Liver (tissue), 9 donors: ENCODE measurements around the gene CCDC179. TPM values are rescaled to one million over a fixed set of nuclear protein-coding genes. Genes with fewer than 3 reads are reported as not detected.

Source experiments
- DNase-seq: peaks from one replicate; pipeline ENCODE4 v3.0.0-alpha.2; 2017; ENCODE audit warnings: low spot score
- H3K27ac ChIP-seq, 2 donors: one replicate each; pipeline ENCODE4 v1.7.0; 2013; ENCODE audit warnings: inconsistent platforms in 2 of 2, low read length in 2 of 2, control low read depth in 1 of 2, low read depth in 1 of 2, mild to moderate bottlenecking in 1 of 2
- H3K27me3 ChIP-seq, 4 donors: one replicate each; pipeline versions ENCODE4 v1.6.1 to v1.7.0; 2013; ENCODE audit warnings: low read length in 3 of 4, inconsistent platforms in 1 of 4, mild to moderate bottlenecking in 1 of 4, moderate library complexity in 1 of 4; ENCODE audit not compliant: control insufficient read depth in 4 of 4, insufficient read depth in 4 of 4
- H3K36me3 ChIP-seq, 4 donors: one replicate each; pipeline versions ENCODE4 v1.6.1 to v1.7.0; 2013; ENCODE audit warnings: low read length in 3 of 4, mild to moderate bottlenecking in 3 of 4, low read depth in 1 of 4, moderate library complexity in 1 of 4; ENCODE audit not compliant: control insufficient read depth in 4 of 4, insufficient read depth in 3 of 4
- H3K4me1 ChIP-seq, 4 donors: one replicate each; pipeline versions ENCODE4 v1.6.1 to v1.7.0; 2013; ENCODE audit warnings: low read length in 3 of 4, mild to moderate bottlenecking in 3 of 4, moderate library complexity in 1 of 4; ENCODE audit not compliant: control insufficient read depth in 4 of 4, insufficient read depth in 4 of 4
- H3K4me3 ChIP-seq, 3 donors: one replicate each; pipeline versions ENCODE4 v1.6.1 to v1.7.0; 2013; ENCODE audit warnings: low read length in 3 of 3, control low read depth in 1 of 3, low read depth in 1 of 3, mild to moderate bottlenecking in 1 of 3
- H3K9ac ChIP-seq, 2 donors: one replicate each; pipeline ENCODE4 v1.7.0; 2013; ENCODE audit warnings: low read length in 2 of 2, mild to moderate bottlenecking in 2 of 2, moderate library complexity in 2 of 2, control low read depth in 1 of 2, low read depth in 1 of 2
- H3K9me3 ChIP-seq, 4 donors: one replicate each; pipeline versions ENCODE4 v1.6.1 to v1.7.0; 2013; ENCODE audit warnings: low read length in 3 of 4; ENCODE audit not compliant: control insufficient read depth in 4 of 4
- ATF3 ChIP-seq: IDR thresholded peaks from 2 replicates; pipeline ENCODE4 v1.6.1; 2016; ENCODE audit warnings: antibody characterized with exemption
- CTCF ChIP-seq: fragments of 150-350 bp; IDR thresholded peaks from 2 replicates; pipeline ENCODE4 v1.5.1; 2017; ENCODE audit warnings: improper control_type of control experiment, low read depth, low read length; ENCODE audit not compliant: missing input control
- EGR1 ChIP-seq, 2 donors: IDR thresholded peaks; 2 replicates each; pipeline ENCODE4 v1.6.1; 2016 to 2018; ENCODE audit warnings: antibody characterized with exemption in 2 of 2, low read depth in 2 of 2
- FOXA1 ChIP-seq: IDR thresholded peaks from 2 replicates; pipeline ENCODE4 v1.6.1; 2016; ENCODE audit warnings: antibody characterized with exemption
- FOXA2 ChIP-seq: IDR thresholded peaks from 2 replicates; pipeline ENCODE4 v1.6.1; 2016; ENCODE audit warnings: antibody characterized with exemption
- GABPA ChIP-seq, 2 donors: IDR thresholded peaks in 1 of 2; conservative IDR thresholded peaks in 1 of 2; 2 replicates each; pipeline ENCODE4 v1.6.1; 2016; ENCODE audit warnings: antibody characterized with exemption in 2 of 2, mild to moderate bottlenecking in 1 of 2, moderate library complexity in 1 of 2
- HNF4A ChIP-seq, 2 donors: conservative IDR thresholded peaks; 2 replicates each; pipeline ENCODE4 v1.6.1; 2016; ENCODE audit warnings: antibody characterized with exemption in 2 of 2, mild to moderate bottlenecking in 2 of 2
- HNF4G ChIP-seq: IDR thresholded peaks from 2 replicates; pipeline ENCODE4 v1.6.1; 2016; ENCODE audit warnings: antibody characterized with exemption
- JUND ChIP-seq, 2 donors: IDR thresholded peaks; 2 replicates each; pipeline ENCODE4 v1.6.1; 2016; ENCODE audit warnings: antibody characterized with exemption in 2 of 2
- MAX ChIP-seq: IDR thresholded peaks from 2 replicates; pipeline ENCODE4 v1.6.1; 2016; ENCODE audit warnings: antibody characterized with exemption
- NR2F2 ChIP-seq: IDR thresholded peaks from 2 replicates; pipeline ENCODE4 v1.6.1; 2016; ENCODE audit warnings: antibody characterized with exemption
- RAD21 ChIP-seq, 2 donors: IDR thresholded peaks; 2 replicates each; pipeline ENCODE4 v1.6.1; 2016; ENCODE audit warnings: antibody characterized with exemption in 2 of 2, mild to moderate bottlenecking in 2 of 2
- REST ChIP-seq: IDR thresholded peaks from 2 replicates; pipeline ENCODE4 v1.6.1; 2016; ENCODE audit warnings: antibody characterized with exemption, mild to moderate bottlenecking
- RXRA ChIP-seq, 2 donors: IDR thresholded peaks; 2 replicates each; pipeline ENCODE4 v1.6.1; 2017 to 2018; ENCODE audit warnings: antibody characterized with exemption in 2 of 2, mild to moderate bottlenecking in 1 of 2
- SP1 ChIP-seq: IDR thresholded peaks from 2 replicates; pipeline ENCODE4 v1.6.1; 2018; ENCODE audit warnings: antibody characterized with exemption, mild to moderate bottlenecking
- TAF1 ChIP-seq: conservative IDR thresholded peaks from 2 replicates; pipeline ENCODE4 v1.6.1; 2016; ENCODE audit warnings: antibody characterized with exemption, mild to moderate bottlenecking
- YY1 ChIP-seq: IDR thresholded peaks from 2 replicates; pipeline ENCODE4 v1.6.1; 2016; ENCODE audit warnings: antibody characterized with exemption, mild to moderate bottlenecking
- ZBTB33 ChIP-seq: IDR thresholded peaks from 2 replicates; pipeline ENCODE4 v1.6.1; 2016; ENCODE audit warnings: antibody characterized with exemption
- WGBS: extraction: QIAGEN DNeasy Blood & Tissue Kit; methylation state at CpG from one replicate; pipeline ENCODE4 v1.1.7; 2013; 5-methylcytosine and 5-hydroxymethylcytosine counted together
- polyA plus RNA-seq, 2 donors: library from polyadenylated mRNA; stranded (reverse) in 1 of 2; unstranded in 1 of 2; fragments of 200-250 nt in 1 of 2; fragments of >200 nt in 1 of 2; fragmentation: Nextera tagmentation in 1 of 2; extraction: Ambion mirVana in 1 of 2; gene quantifications; one replicate each; pipeline versions ENCODE4 v1.2.1 to v1.2.3, GENCODE V29; 2013 to 2015
- total RNA-seq, 2 donors: library from RNA; depleted of rRNA; stranded (reverse); fragments of >200 nt; gene quantifications; one replicate each; pipeline ENCODE4 v1.2.3, GENCODE V29; 2014
- donor health status: healthy.
- donor health status: healthy.
- donor health status: healthy.
- donor health status: healthy.
- donor health status: healthy.

CCDC179 gene
- total and polyA plus RNA-seq, 4 donors, result 0.96 TPM; not detected in 3

- TF ChIP-seq NR2F2 (no peak), EGR1 (IDR thresholded peaks at IDR 0.05; ENCODE audit: low read depth in 2 of 2) (no peak), CTCF (no peak), YY1 (no peak), GABPA (IDR thresholded peaks at IDR 0.05 in 1 of 2, conservative IDR thresholded peaks at IDR 0.05 in 1 of 2) (no peak)
- no peak for DNase-seq
- H3K4me3 ChIP-seq, result no peak overlapping the region
- H3K9me3 ChIP-seq, result no peaks in the 10 kb centered on the region
- no peaks in the 10 kb centered on the region for H3K4me1 ChIP-seq
- H3K27ac ChIP-seq, result no peak overlapping the region
- 90% methylated on average over 3 of the region's 3 CpGs for WGBS
- no peaks in the 10 kb centered on the region for H3K36me3 ChIP-seq
- no peaks in the 10 kb centered on the region for H3K27me3 ChIP-seq
- H3K9ac ChIP-seq, result no peak overlapping the region
Observed at GRCh38 chr11:22869325-22869724, 9.1 kb upstream of the CCDC179 start.

- no peak for TF ChIP-seq ATF3
- no peak for TF ChIP-seq HNF4G
- no peak for TF ChIP-seq JUND (IDR thresholded peaks at IDR 0.05)
- no peak for TF ChIP-seq EGR1 (IDR thresholded peaks at IDR 0.05; ENCODE audit: low read depth in 2 of 2)
- no peak for TF ChIP-seq ZBTB33
- no peak for TF ChIP-seq GABPA (IDR thresholded peaks at IDR 0.05 in 1 of 2, conservative IDR thresholded peaks at IDR 0.05 in 1 of 2)
- no peak for TF ChIP-seq CTCF
- TF ChIP-seq HNF4A (conservative IDR thresholded peaks at IDR 0.05), result no peak
- TF ChIP-seq MAX, result no peak
- no peak for TF ChIP-seq YY1
- TF ChIP-seq FOXA1, result no peak
- no peak for TF ChIP-seq REST
- no peak for TF ChIP-seq NR2F2
- TF ChIP-seq FOXA2, result no peak
- TF ChIP-seq TAF1, result no peak
- no peak for TF ChIP-seq RAD21 (IDR thresholded peaks at IDR 0.05)
- TF ChIP-seq SP1, result no peak
- no peak for TF ChIP-seq RXRA (IDR thresholded peaks at IDR 0.05)
- H3K27me3 ChIP-seq, result no peaks in the 10 kb centered on the region
- no peaks in the 10 kb centered on the region for H3K4me1 ChIP-seq
- H3K36me3 ChIP-seq, result no peaks in the 10 kb centered on the region
- DNase-seq, result no peak
- WGBS, result 84% methylated on average over 6 of the region's 6 CpGs
- no peak overlapping the region for H3K9ac ChIP-seq
- H3K9me3 ChIP-seq, result no peaks in the 10 kb centered on the region
- H3K4me3 ChIP-seq, result no peak overlapping the region
- no peak overlapping the region for H3K27ac ChIP-seq
Observed at GRCh38 chr11:22859756-22860155, 518 bp downstream of the CCDC179 start.
